SK-N-SH (cell line): ENCODE measurements around the gene FANCM. TPM values are rescaled to one million over a fixed set of nuclear protein-coding genes. Genes with fewer than 3 reads are reported as not detected.

Experiments used
- CTCF ChIA-PET: fragments of 300-600, 350-600 bp; formaldehyde crosslinking; extraction: SDS; loops from one replicate; lab custom pipeline; 2021; lab: Yijun Ruan, JAX
- POLR2A ChIA-PET: fragments of 350-600 bp; sonication (Branson Sonifier 250); formaldehyde crosslinking; extraction: SDS; loops from one replicate; lab custom pipeline; 2020; ENCODE audit warnings: antibody characterized with exemption, inconsistent platforms; lab: Yijun Ruan, JAX
- DNase-seq: peaks from one replicate; pipeline ENCODE4 v3.0.0; 2012
- H2AFZ ChIP-seq: fragments of 200-600 bp; sonication (generic); 2 replicates; pipeline ENCODE4 v1.8.1; 2016; ENCODE audit warnings: antibody characterized with exemption, mild to moderate bottlenecking, low read depth
- H3F3A ChIP-seq: fragments of 200-600 bp; sonication (generic); replicated peaks from 2 replicates; pipeline ENCODE3; 2016; ENCODE audit warnings: antibody characterized with exemption, mild to moderate bottlenecking; ENCODE audit not compliant: insufficient read depth
- H3K27ac ChIP-seq, 2 experiments: fragments of 200-500 bp in 1 of 2; fragments of 200-600 bp in 1 of 2; sonication (Bioruptor generic) in 1 of 2; sonication (generic), shearing (Covaris generic) in 1 of 2; 2 replicates each; pipeline versions ENCODE4 v1.5.1 to v1.6.1; 2014 to 2016; ENCODE audit warnings: low read depth in 2 of 2, inconsistent platforms in 1 of 2, low read length in 1 of 2, mild to moderate bottlenecking in 1 of 2, mixed read lengths in 1 of 2
- H3K27me3 ChIP-seq: fragments of 200-600 bp; sonication (generic), shearing (Covaris generic); 2 replicates; pipeline ENCODE4 v1.6.1; 2016; ENCODE audit warnings: mixed run types; ENCODE audit not compliant: insufficient read depth
- H3K36me3 ChIP-seq, 2 experiments: fragments of 200-500 bp in 1 of 2; fragments of 200-600 bp in 1 of 2; sonication (Bioruptor generic) in 1 of 2; sonication (generic) in 1 of 2; replicated peaks in 1 of 2; 2 replicates each; pipeline versions ENCODE3 to v1.5.1; 2014 to 2016; ENCODE audit warnings: low read length in 1 of 2, mild to moderate bottlenecking in 1 of 2; ENCODE audit not compliant: insufficient read depth in 2 of 2, control insufficient read depth in 1 of 2
- H3K4me1 ChIP-seq, 2 experiments: fragments of 200-500 bp in 1 of 2; fragments of 200-600 bp in 1 of 2; sonication (Bioruptor generic) in 1 of 2; sonication (generic), shearing (Covaris generic) in 1 of 2; 2 replicates each; pipeline versions ENCODE4 v1.5.1 to v1.6.1; 2014 to 2016; ENCODE audit warnings: low read depth in 1 of 2, low read length in 1 of 2, mixed run types in 1 of 2; ENCODE audit not compliant: insufficient read depth in 2 of 2, control insufficient read depth in 1 of 2
- H3K4me2 ChIP-seq: fragments of 200-600 bp; sonication (generic), shearing (Covaris generic); 2 replicates; pipeline ENCODE4 v1.6.1; 2017; ENCODE audit warnings: mixed run types
- H3K4me3 ChIP-seq, 2 experiments: fragments of 200-500 bp in 1 of 2; fragments of 200-600 bp in 1 of 2; sonication (Bioruptor generic) in 1 of 2; sonication (generic), shearing (Covaris generic) in 1 of 2; 2 replicates each; pipeline versions ENCODE4 v1.5.1 to v1.8.1; 2014 to 2016; ENCODE audit warnings: low read depth in 2 of 2, inconsistent platforms in 1 of 2, low read length in 1 of 2, mild to moderate bottlenecking in 1 of 2, mixed read lengths in 1 of 2, moderate library complexity in 1 of 2
- H3K79me2 ChIP-seq: fragments of 200-600 bp; sonication (generic); 2 replicates; pipeline ENCODE4 v1.8.1; 2017; ENCODE audit warnings: mild to moderate bottlenecking; ENCODE audit not compliant: insufficient read depth
- H3K9ac ChIP-seq: fragments of 200-600 bp; sonication (generic); 2 replicates; pipeline ENCODE4 v1.6.1; 2017; ENCODE audit warnings: mixed run types
- H3K9me2 ChIP-seq: fragments of 200-600 bp; sonication (generic); 2 replicates; pipeline ENCODE4 v1.6.1; 2017; ENCODE audit warnings: mixed run types
- H3K9me3 ChIP-seq: fragments of 200-600 bp; sonication (generic); 2 replicates; pipeline ENCODE4 v1.6.1; 2017; ENCODE audit warnings: mixed run types, mild to moderate bottlenecking, moderate library complexity
- H4K20me1 ChIP-seq: fragments of 200-600 bp; sonication (generic); 2 replicates; pipeline ENCODE4 v1.6.1; 2017; ENCODE audit warnings: mild to moderate bottlenecking, mixed run types; ENCODE audit not compliant: insufficient read depth
- EP300 ChIP-seq, 2 experiments: IDR thresholded peaks; 2 replicates each; pipeline versions ENCODE4 v1.4.0 to v1.6.1; 2012; ENCODE audit warnings: borderline replicate concordance in 1 of 2, low read depth in 1 of 2, low read length in 1 of 2
- EZH2phosphoT487 ChIP-seq: fragments of 200-600 bp; sonication (generic); IDR thresholded peaks from 2 replicates; pipeline ENCODE4 v1.6.1; 2017; ENCODE audit warnings: low read depth, mixed run types, mild to moderate bottlenecking, antibody characterized with exemption, moderate library complexity, borderline replicate concordance
- MAX ChIP-seq: IDR thresholded peaks from 2 replicates; pipeline ENCODE4 v1.4.0; 2012; ENCODE audit warnings: low read depth
- NRF1 ChIP-seq: IDR thresholded peaks from 2 replicates; pipeline ENCODE4 v1.6.1; 2012; ENCODE audit warnings: low read depth, mild to moderate bottlenecking, low read length
- RAD21 ChIP-seq: IDR thresholded peaks from 2 replicates; pipeline ENCODE4 v1.6.1; 2012; ENCODE audit warnings: mild to moderate bottlenecking, low read length
- REST ChIP-seq: IDR thresholded peaks from 2 replicates; pipeline ENCODE4 v1.6.1; 2012; ENCODE audit warnings: mild to moderate bottlenecking, low read depth, low read length, moderate library complexity
- SIN3A ChIP-seq: IDR thresholded peaks from 2 replicates; pipeline ENCODE4 v1.6.1; 2012; ENCODE audit warnings: low read depth, mild to moderate bottlenecking, low read length, moderate library complexity, borderline replicate concordance
- WGBS: methylation state at CpG from one replicate; pipeline ENCODE4 v1.1.6; 2017; ENCODE audit warnings: low lambda C conversion rate; 5-methylcytosine and 5-hydroxymethylcytosine counted together
- polyA plus RNA-seq, 3 experiments: library from polyadenylated mRNA; depleted of rRNA; stranded (reverse); fragments of >200 nt; gene quantifications; 2 replicates each; pipeline ENCODE4 v1.2.3, GENCODE V29; 2012
- TF ChIP-seq, protein P1 (sequence below): IDR thresholded peaks from 2 replicates; pipeline ENCODE4 v1.4.0; 2012; ENCODE audit warnings: low read depth, borderline replicate concordance

Gene FANCM
- polyA plus RNA-seq, 1 of the 3 experiments (the other 2 are of a cell fraction): 0.67 TPM

- Histone ChIP-seq H2AFZ (no peak overlapping the region), H3K4me1 (no peaks in the 10 kb centered on the region; a peak in 1 of 4 replicates), H3K4me2 (no peak overlapping the region), H3K79me2 (no peaks in the 10 kb centered on the region), H3K27me3 (no peaks in the 10 kb centered on the region), H3K27ac (no peak overlapping the region), H3K9me3 (no peaks in the 10 kb centered on the region), H3K4me3 (no peak overlapping the region), H4K20me1 (no peaks in the 10 kb centered on the region), H3K9me2 (no peaks in the 10 kb centered on the region), H3K36me3 (peaks cover 0 to 3% of the 10 kb centered on the region in 2 experiments), H3K9ac (no peak overlapping the region), H3F3A (no peaks in the 10 kb centered on the region)
- DNase-seq: peak; percentile 3
- 60% methylated on average over 1 of the region's 1 CpG for WGBS
- ChIA-PET CTCF (no interaction called here), POLR2A (no interaction called here)
- TF ChIP-seq RAD21 (peak; percentile 18; the same call in 1 of the 2 replicates), EZH2phosphoT487 (no peak), REST (no peak)
- TF ChIP-seq, protein P1, sequence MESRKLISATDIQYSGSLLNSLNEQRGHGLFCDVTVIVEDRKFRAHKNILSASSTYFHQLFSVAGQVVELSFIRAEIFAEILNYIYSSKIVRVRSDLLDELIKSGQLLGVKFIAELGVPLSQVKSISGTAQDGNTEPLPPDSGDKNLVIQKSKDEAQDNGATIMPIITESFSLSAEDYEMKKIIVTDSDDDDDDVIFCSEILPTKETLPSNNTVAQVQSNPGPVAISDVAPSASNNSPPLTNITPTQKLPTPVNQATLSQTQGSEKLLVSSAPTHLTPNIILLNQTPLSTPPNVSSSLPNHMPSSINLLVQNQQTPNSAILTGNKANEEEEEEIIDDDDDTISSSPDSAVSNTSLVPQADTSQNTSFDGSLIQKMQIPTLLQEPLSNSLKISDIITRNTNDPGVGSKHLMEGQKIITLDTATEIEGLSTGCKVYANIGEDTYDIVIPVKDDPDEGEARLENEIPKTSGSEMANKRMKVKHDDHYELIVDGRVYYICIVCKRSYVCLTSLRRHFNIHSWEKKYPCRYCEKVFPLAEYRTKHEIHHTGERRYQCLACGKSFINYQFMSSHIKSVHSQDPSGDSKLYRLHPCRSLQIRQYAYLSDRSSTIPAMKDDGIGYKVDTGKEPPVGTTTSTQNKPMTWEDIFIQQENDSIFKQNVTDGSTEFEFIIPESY: no peak
Measured at GRCh38 chr14:45201905-45202304, 66.2 kb downstream of the FANCM start.

DNA sequence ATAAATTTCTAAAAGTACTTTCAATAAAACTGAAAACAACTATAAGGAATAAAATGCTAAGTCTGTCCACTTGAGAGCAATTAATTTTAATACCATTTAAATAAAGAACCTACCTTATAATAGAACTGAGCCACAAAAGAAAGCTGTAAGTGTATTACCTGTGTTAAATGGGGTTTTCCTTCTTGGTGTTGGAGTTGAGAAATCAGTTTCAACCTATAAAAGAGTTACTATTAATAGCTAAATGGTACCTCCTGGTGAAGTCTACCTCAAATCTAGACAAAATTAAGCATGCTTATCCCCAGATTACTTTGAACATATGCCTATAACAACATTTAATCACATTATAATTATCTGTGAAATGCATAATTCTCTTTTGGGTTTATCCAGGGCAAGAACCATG lies 68.5 kb downstream of the FANCM start:
- no peak overlapping the region for H3K4me3 ChIP-seq
- CTCF ChIA-PET: no interaction called here
- no peaks in the 10 kb centered on the region for H3K9me2 ChIP-seq
- peaks cover 0 to 6% of the 10 kb centered on the region in 2 experiments for H3K36me3 ChIP-seq
- H3K27me3 ChIP-seq: no peaks in the 10 kb centered on the region
- H3F3A ChIP-seq: no peaks in the 10 kb centered on the region
- no peaks in the 10 kb centered on the region for H4K20me1 ChIP-seq
- H3K9me3 ChIP-seq: no peaks in the 10 kb centered on the region
- H3K9ac ChIP-seq: no peak overlapping the region
- no peak overlapping the region for H2AFZ ChIP-seq
- H3K79me2 ChIP-seq: no peaks in the 10 kb centered on the region
- no peak for DNase-seq
- H3K27ac ChIP-seq: no peak overlapping the region
- no peaks in the 10 kb centered on the region for H3K4me1 ChIP-seq
- POLR2A ChIA-PET: no interaction called here
- no peak overlapping the region for H3K4me2 ChIP-seq
- no peak for TF ChIP-seq EP300 (IDR thresholded peaks at IDR 0.05; ENCODE audit: borderline replicate concordance in 1 of 2, low read depth in 1 of 2, low read length in 1 of 2)
- no peak for TF ChIP-seq NRF1
- no peak for TF ChIP-seq SIN3A
- no peak for TF ChIP-seq MAX
